CD4-positive, alpha-beta T cell (primary cell): ENCODE measurements around the gene SERF1B. TPM values are rescaled to one million over a fixed set of nuclear protein-coding genes. Genes with fewer than 3 reads are reported as not detected.

Experiments used
- total RNA-seq, 174 experiments: library from RNA in 2 of 174; stranded (reverse) in 2 of 174; gene quantifications; one replicate each; pipeline ENCODE4 v1.2.3 and lab custom pipeline; 2021 to 2026

Gene SERF1B
- total RNA-seq, 2 experiments from 2014 or later, result 25.5 to 25.8 TPM

Other genes with a start within 250 kb of the SERF1B start
- gene SMN2, start 24.4 kb downstream of the SERF1B start, total RNA-seq, result 10 to 100 TPM; 45.1 to 51.9 TPM